ENCODE results near the gene B4GALT6. TPM values are rescaled to one million over a fixed set of nuclear protein-coding genes. Genes with fewer than 3 reads are reported as not detected.

B4GALT6 gene
- total and polyA plus RNA-seq, 2 of the 4 experiments (the other 2 are of a cell fraction): 1.1 to 3.9 TPM

GRCh38 chr18:31718386-31718785 is 34.0 kb upstream of the B4GALT6 start:
- Histone ChIP-seq H3K4me3 (ENCODE audit: insufficient read depth, low read depth, low read length) (no peak overlapping the region), H2AK9ac (replicated peaks; ENCODE audit: low read depth, low read length, poor library complexity) (no peak overlapping the region), H3K4ac (ENCODE audit: low read depth, low read length) (no peak overlapping the region), H3K14ac (replicated peaks; ENCODE audit: low read depth, low read length) (no peak overlapping the region), H3K27me3 (ENCODE audit: control insufficient read depth, insufficient read depth, low read length) (peaks cover under 1% of the 10 kb centered on the region; the same call in 1 of the 2 replicates), H3K56ac (ENCODE audit: extremely low read depth, insufficient read depth, low read length) (no peak overlapping the region), H4K8ac (ENCODE audit: low read depth in 2 of 2, low read length in 2 of 2) (no peak overlapping the region), H3K4me1 (ENCODE audit: control insufficient read depth, insufficient read depth, low read length) (no peaks in the 10 kb centered on the region), H4K20me1 (ENCODE audit: insufficient read depth, low read length) (no peaks in the 10 kb centered on the region), H3K18ac (ENCODE audit: low read depth, low read length) (no peak overlapping the region), H4K91ac (ENCODE audit: insufficient read depth, low read depth, low read length) (no peak overlapping the region), H3K23ac (ENCODE audit: low read depth, low read length) (no peak overlapping the region), H2BK5ac (ENCODE audit: low read depth, low read length, poor library complexity, severe bottlenecking) (no peak overlapping the region), H3K9ac (ENCODE audit: low read depth, low read length) (no peak overlapping the region), H2BK120ac (ENCODE audit: low read depth, low read length) (no peak overlapping the region), H2AFZ (replicated peaks; ENCODE audit: low read length, poor library complexity) (no peak overlapping the region), H3K9me3 (ENCODE audit: control insufficient read depth, insufficient read depth, low read length) (0 out of 2 replicates have a peak, but pooled peaks cover 3% of the 10 kb centered on the region), H3K36me3 (ENCODE audit: control insufficient read depth, insufficient read depth, low read length) (no peaks in the 10 kb centered on the region), H3K4me2 (ENCODE audit: low read depth, low read length) (no peak overlapping the region), H3K79me1 (ENCODE audit: low read depth in 1 of 2, low read length in 2 of 2) (no peaks in the 10 kb centered on the region), H2AK5ac (ENCODE audit: low read depth, low read length) (no peak overlapping the region), H2BK20ac (ENCODE audit: low read depth, low read length) (no peak overlapping the region), H4K5ac (ENCODE audit: low read depth, low read length) (no peak overlapping the region), H3K27ac (ENCODE audit: insufficient read depth, low read length) (no peak overlapping the region), H3K9me1 (ENCODE audit: insufficient read depth, low read length) (no peaks in the 10 kb centered on the region), H2BK15ac (ENCODE audit: low read depth, low read length) (no peak overlapping the region)
- ChIA-PET POLR2A (ENCODE audit: unreplicated experiment) (no interaction called here), CTCF (no interaction called here)
- ATAC-seq (ENCODE audit: low read depth) (no peak), DNase-seq (no peak)
- WGBS, 2 experiments (ENCODE audit: extremely low coverage in 2 of 2, insufficient read length in 1 of 2): no CpG with 5 or more reads among the region's 3 CpGs
- intact Hi-C loops (cut with micrococcal nuclease): no loop called here
- BruUV-seq (replicated peaks): no TSS peak
- dilution Hi-C loops (cut with HindIII; ENCODE audit: low sequenced_read_pairs, unreplicated experiment): no loop called here
- TF ChIP-seq NFE2L2 (IDR thresholded peaks at IDR 0.05; ENCODE audit: low read depth, low read length) (no peak), CHD1 (IDR thresholded peaks at IDR 0.05; ENCODE audit: low read depth, low read length) (no peak), FOS (IDR thresholded peaks at IDR 0.05; ENCODE audit: low read depth, low read length) (no peak), MXI1 (IDR thresholded peaks at IDR 0.05; ENCODE audit: borderline replicate concordance, low read depth, low read length) (no peak), CTCF (conservative IDR thresholded peaks at IDR 0.05; ENCODE audit: low read depth, low read length) (no peak), RFX5 (IDR thresholded peaks at IDR 0.05; ENCODE audit: low read depth, low read length) (no peak)
- in situ Hi-C loops (cut with MboI; ENCODE audit: low sequenced_read_pairs): no loop called here
